T1000 (cell line): Measurements from ENCODE around the gene SDCCAG8.

Source experiments
- DNase-seq: peaks from one replicate; lab custom pipeline; 2025; ENCODE audit warnings: mixed read lengths; lab: John Stamatoyannopoulos, UW

The SDCCAG8 gene

GRCh38 chr1:243281672-243282071, 25.8 kb downstream of the SDCCAG8 start:
- no peak for DNase-seq

GRCh38 chr1:243286409-243287122, 30.7 kb downstream of the SDCCAG8 start:
- no peak for DNase-seq

- DNase-seq: no peak
Observed at GRCh38 chr1:243287123-243287460, 31.3 kb downstream of the SDCCAG8 start.

- no peak for DNase-seq
Observed at GRCh38 chr1:243287652-243288051, 31.8 kb downstream of the SDCCAG8 start.

GRCh38 chr1:243288062-243288461, 32.2 kb downstream of the SDCCAG8 start:
- DNase-seq: no peak

- no peak for DNase-seq
Observed at GRCh38 chr1:243291292-243291691, 35.5 kb downstream of the SDCCAG8 start.

GRCh38 chr1:243292117-243292516, 36.3 kb downstream of the SDCCAG8 start:
- no peak for DNase-seq

- no peak for DNase-seq
Observed at GRCh38 chr1:243293941-243294722, 38.3 kb downstream of the SDCCAG8 start.

- DNase-seq: no peak
Observed at GRCh38 chr1:243294723-243295121, 38.9 kb downstream of the SDCCAG8 start.

- no peak for DNase-seq
Observed at GRCh38 chr1:243299069-243299468, 43.2 kb downstream of the SDCCAG8 start.

- no peak for DNase-seq
Observed at GRCh38 chr1:243301059-243301458, 45.2 kb downstream of the SDCCAG8 start.

GRCh38 chr1:243311809-243312208, 56.0 kb downstream of the SDCCAG8 start:
- no peak for DNase-seq

GRCh38 chr1:243312952-243313634, 57.3 kb downstream of the SDCCAG8 start:
- DNase-seq: no peak

GRCh38 chr1:243313635-243314536, 58.0 kb downstream of the SDCCAG8 start:
- DNase-seq: no peak

- DNase-seq: no peak
Observed at GRCh38 chr1:243315455-243315854, 59.6 kb downstream of the SDCCAG8 start.

GRCh38 chr1:243315893-243316292, 60.1 kb downstream of the SDCCAG8 start:
- DNase-seq: no peak

GRCh38 chr1:243316366-243316989, 60.6 kb downstream of the SDCCAG8 start:
- DNase-seq: no peak

GRCh38 chr1:243320224-243320623, 64.4 kb downstream of the SDCCAG8 start:
- no peak for DNase-seq

GRCh38 chr1:243322326-243322725, 66.5 kb downstream of the SDCCAG8 start:
- DNase-seq: no peak

- DNase-seq: no peak
Observed at GRCh38 chr1:243323491-243323890, 67.7 kb downstream of the SDCCAG8 start.

- no peak for DNase-seq
Observed at GRCh38 chr1:243325305-243325890, 69.6 kb downstream of the SDCCAG8 start.
